Suprapubic skin (tissue), 4 donors: ENCODE measurements around the gene NMT2. TPM values are rescaled to one million over a fixed set of nuclear protein-coding genes. Genes with fewer than 3 reads are reported as not detected.
A peak's percentile ranks its signal among the peaks of the same experiment; 100 is the strongest.

Source experiments
- DNase-seq, 2 donors: peaks; one replicate each; pipeline ENCODE4 v3.0.0-alpha.2; 2019; ENCODE audit warnings: low spot score in 2 of 2
- H3K27ac ChIP-seq: fragments of 200-600 bp; sonication (generic); one replicate; pipeline ENCODE4 v1.5.1; 2019
- H3K27me3 ChIP-seq: fragments of 200-600 bp; sonication (generic); one replicate; pipeline ENCODE4 v1.5.1; 2019
- H3K36me3 ChIP-seq: fragments of 200-600 bp; sonication (generic); one replicate; pipeline ENCODE4 v1.5.1; 2019
- H3K4me1 ChIP-seq: fragments of 200-600 bp; sonication (generic); one replicate; pipeline ENCODE4 v1.5.1; 2019
- H3K4me3 ChIP-seq: fragments of 200-600 bp; sonication (generic); one replicate; pipeline ENCODE4 v1.5.1; 2019; ENCODE audit warnings: mild to moderate bottlenecking
- H3K9me3 ChIP-seq: fragments of 200-600 bp; sonication (generic); one replicate; pipeline ENCODE4 v1.5.1; 2019
- EP300 ChIP-seq: sonication (generic); formaldehyde crosslinking; IDR thresholded peaks from one replicate; pipeline ENCODE4 v1.6.1; 2017; ENCODE audit warnings: antibody characterized with exemption
- POLR2A ChIP-seq, 2 donors: fragments of 450-650 bp; IDR thresholded peaks; one replicate each; pipeline ENCODE4 v1.6.1; 2017; ENCODE audit warnings: antibody characterized with exemption in 2 of 2, mild to moderate bottlenecking in 2 of 2, moderate library complexity in 2 of 2
- POLR2AphosphoS5 ChIP-seq, 3 donors: sonication (generic); formaldehyde crosslinking; IDR thresholded peaks; one replicate each; pipeline ENCODE4 v1.6.1; 2017; ENCODE audit warnings: antibody characterized with exemption in 3 of 3
- WGBS: methylation state at CpG from one replicate; pipeline ENCODE4 v1.1.5; 2018; 5-methylcytosine and 5-hydroxymethylcytosine counted together
- total RNA-seq, 4 donors: library from RNA; depleted of rRNA; stranded (reverse); fragments of >200 nt; gene quantifications; one replicate each; pipeline ENCODE4 v1.1.0, GENCODE V29; 2016
- TF ChIP-seq, protein P1 (sequence below), 2 donors: fragments of 200-600 bp in 1 of 2; fragments of 450-650 bp in 1 of 2; sonication (generic) in 1 of 2; IDR thresholded peaks; one replicate each; pipeline ENCODE4 v1.5.1; 2016 to 2019; ENCODE audit warnings: antibody characterized with exemption in 2 of 2, mild to moderate bottlenecking in 1 of 2, moderate library complexity in 1 of 2

Gene NMT2
- total RNA-seq, 4 donors from 2014 or later, result 14.1 to 25.5 (median 16.6) TPM

GRCh38 chr10:15091418-15091817, 77.1 kb downstream of the NMT2 start:
- Histone ChIP-seq H3K4me3 (no peak overlapping the region), H3K9me3 (no peaks in the 10 kb centered on the region), H3K4me1 (peaks cover 11% of the 10 kb centered on the region), H3K36me3 (no peaks in the 10 kb centered on the region), H3K27me3 (no peaks in the 10 kb centered on the region), H3K27ac (no peak overlapping the region)
- TF ChIP-seq EP300 (no peak), POLR2A (IDR thresholded peaks at IDR 0.05) (no peak), POLR2AphosphoS5 (IDR thresholded peaks at IDR 0.05) (no peak)
- TF ChIP-seq, protein P1, sequence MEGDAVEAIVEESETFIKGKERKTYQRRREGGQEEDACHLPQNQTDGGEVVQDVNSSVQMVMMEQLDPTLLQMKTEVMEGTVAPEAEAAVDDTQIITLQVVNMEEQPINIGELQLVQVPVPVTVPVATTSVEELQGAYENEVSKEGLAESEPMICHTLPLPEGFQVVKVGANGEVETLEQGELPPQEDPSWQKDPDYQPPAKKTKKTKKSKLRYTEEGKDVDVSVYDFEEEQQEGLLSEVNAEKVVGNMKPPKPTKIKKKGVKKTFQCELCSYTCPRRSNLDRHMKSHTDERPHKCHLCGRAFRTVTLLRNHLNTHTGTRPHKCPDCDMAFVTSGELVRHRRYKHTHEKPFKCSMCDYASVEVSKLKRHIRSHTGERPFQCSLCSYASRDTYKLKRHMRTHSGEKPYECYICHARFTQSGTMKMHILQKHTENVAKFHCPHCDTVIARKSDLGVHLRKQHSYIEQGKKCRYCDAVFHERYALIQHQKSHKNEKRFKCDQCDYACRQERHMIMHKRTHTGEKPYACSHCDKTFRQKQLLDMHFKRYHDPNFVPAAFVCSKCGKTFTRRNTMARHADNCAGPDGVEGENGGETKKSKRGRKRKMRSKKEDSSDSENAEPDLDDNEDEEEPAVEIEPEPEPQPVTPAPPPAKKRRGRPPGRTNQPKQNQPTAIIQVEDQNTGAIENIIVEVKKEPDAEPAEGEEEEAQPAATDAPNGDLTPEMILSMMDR (IDR thresholded peaks at IDR 0.05), result no peak
- DNase-seq, result no peak
- WGBS, result 87% methylated on average over 5 of the region's 5 CpGs

GRCh38 chr10:15088428-15089261, 79.8 kb downstream of the NMT2 start, which contains the start of gene ACBD7:
Gene ACBD7, minus strand, starts transcription at chr10:15088776. Its CDS starts 48 bp downstream, at chr10:15088728.
- 5% methylated on average over 63 of the region's 63 CpGs for WGBS
- H3K27ac ChIP-seq, result no peak within 1 kb of the TSS

GRCh38 chr10:15084502-15084922, 84.0 kb downstream of the NMT2 start:
- Histone ChIP-seq H3K9me3 (no peaks in the 10 kb centered on the region), H3K36me3 (no peaks in the 10 kb centered on the region), H3K27ac (no peak overlapping the region), H3K27me3 (no peaks in the 10 kb centered on the region), H3K4me3 (peak overlapping the region; percentile 38), H3K4me1 (peaks cover 11% of the 10 kb centered on the region)
- TF ChIP-seq EP300 (no peak), POLR2AphosphoS5 (IDR thresholded peaks at IDR 0.05) (no peak)
- TF ChIP-seq, protein P1 (IDR thresholded peaks at IDR 0.05), result no peak
- WGBS, result 38% methylated on average over 7 of the region's 7 CpGs
- DNase-seq, result no peak

More at GRCh38 chr10:15088428-15089261, 79.8 kb downstream of the NMT2 start, which contains the start of gene ACBD7:
- Histone ChIP-seq H3K27me3 (no peaks in the 10 kb centered on the region), H3K4me1 (peaks cover 11% of the 10 kb centered on the region), H3K4me3 (peak within 1 kb of the TSS; percentile 59), H3K36me3 (no peaks in the 10 kb centered on the region), H3K9me3 (no peaks in the 10 kb centered on the region)
- TF ChIP-seq POLR2A (IDR thresholded peaks at IDR 0.05), result no peak
- TF ChIP-seq, protein P1 (IDR thresholded peaks at IDR 0.05), result peak; percentile 62 to 74
- DNase-seq, result peak; percentile 78 to 84

- 82% methylated on average over 18 of the region's 18 CpGs for WGBS
- peak overlapping the region; percentile 38 for H3K4me3 ChIP-seq
- no peaks in the 10 kb centered on the region for H3K36me3 ChIP-seq
- H3K27me3 ChIP-seq, result no peaks in the 10 kb centered on the region
- DNase-seq, result no peak
- no peak overlapping the region for H3K27ac ChIP-seq
- peaks cover 9% of the 10 kb centered on the region for H3K4me1 ChIP-seq
- TF ChIP-seq, protein P1 (IDR thresholded peaks at IDR 0.05), result no peak
- TF ChIP-seq EP300, result no peak
- TF ChIP-seq POLR2AphosphoS5 (IDR thresholded peaks at IDR 0.05), result no peak
- no peak for TF ChIP-seq POLR2A (IDR thresholded peaks at IDR 0.05)
- no peaks in the 10 kb centered on the region for H3K9me3 ChIP-seq
Measured at GRCh38 chr10:15083674-15084501, 84.6 kb downstream of the NMT2 start.

- H3K9me3 ChIP-seq, result no peaks in the 10 kb centered on the region
- H3K36me3 ChIP-seq, result no peaks in the 10 kb centered on the region
- no peak overlapping the region for H3K27ac ChIP-seq
- H3K4me1 ChIP-seq, result no peaks in the 10 kb centered on the region
- no peak overlapping the region for H3K4me3 ChIP-seq
- no peaks in the 10 kb centered on the region for H3K27me3 ChIP-seq
- DNase-seq, result no peak
- WGBS, result 94% methylated on average over 3 of the region's 3 CpGs
- TF ChIP-seq POLR2AphosphoS5 (IDR thresholded peaks at IDR 0.05) (no peak), POLR2A (IDR thresholded peaks at IDR 0.05) (no peak), EP300 (no peak)
- TF ChIP-seq, protein P1 (IDR thresholded peaks at IDR 0.05), result no peak
Measured at GRCh38 chr10:15075421-15075820, 93.1 kb downstream of the NMT2 start.
